NB4 (cell line): ENCODE results near the gene MPPED1.

Experiments
- POLR2A ChIP-seq: IDR thresholded peaks from 2 replicates; pipeline ENCODE4 v1.6.1; 2011; ENCODE audit warnings: mild to moderate bottlenecking; ENCODE audit not compliant: insufficient read length; ENCODE audit errors: extremely low read depth
- TF ChIP-seq, protein P1 (sequence below): IDR thresholded peaks from one replicate; pipeline ENCODE4 v1.5.1; 2012; ENCODE audit warnings: low read depth, low read length

DNA sequence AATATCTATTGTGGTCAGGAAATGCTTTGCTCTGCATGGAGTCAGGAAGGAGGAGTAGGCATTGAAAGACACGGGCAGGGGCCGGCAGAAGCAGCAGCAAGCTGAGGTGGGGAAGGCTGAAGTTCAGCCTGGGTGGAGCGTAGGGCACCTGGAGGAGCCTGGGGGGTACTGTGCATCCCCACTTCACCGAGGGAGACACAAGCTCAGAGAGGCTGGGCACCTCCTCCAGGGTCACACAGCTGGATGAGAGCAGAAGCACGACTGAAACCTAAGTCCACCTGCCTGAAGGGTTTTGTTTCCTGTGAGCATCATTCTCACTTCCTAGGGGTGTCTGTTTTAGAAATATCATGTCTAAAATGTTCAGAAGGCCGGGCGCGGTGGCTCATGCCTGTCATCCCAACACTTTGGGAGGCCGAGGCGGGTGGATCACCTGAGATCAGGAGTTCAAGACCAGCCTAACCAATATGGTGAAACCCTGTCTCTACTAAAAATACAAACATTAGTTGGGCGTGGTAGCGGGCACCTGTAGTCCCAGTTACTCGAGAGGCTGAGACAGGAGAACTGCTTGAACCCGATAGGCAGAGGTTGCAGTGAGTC is 138.3 kb downstream of the MPPED1 start:
- TF ChIP-seq, protein P1, sequence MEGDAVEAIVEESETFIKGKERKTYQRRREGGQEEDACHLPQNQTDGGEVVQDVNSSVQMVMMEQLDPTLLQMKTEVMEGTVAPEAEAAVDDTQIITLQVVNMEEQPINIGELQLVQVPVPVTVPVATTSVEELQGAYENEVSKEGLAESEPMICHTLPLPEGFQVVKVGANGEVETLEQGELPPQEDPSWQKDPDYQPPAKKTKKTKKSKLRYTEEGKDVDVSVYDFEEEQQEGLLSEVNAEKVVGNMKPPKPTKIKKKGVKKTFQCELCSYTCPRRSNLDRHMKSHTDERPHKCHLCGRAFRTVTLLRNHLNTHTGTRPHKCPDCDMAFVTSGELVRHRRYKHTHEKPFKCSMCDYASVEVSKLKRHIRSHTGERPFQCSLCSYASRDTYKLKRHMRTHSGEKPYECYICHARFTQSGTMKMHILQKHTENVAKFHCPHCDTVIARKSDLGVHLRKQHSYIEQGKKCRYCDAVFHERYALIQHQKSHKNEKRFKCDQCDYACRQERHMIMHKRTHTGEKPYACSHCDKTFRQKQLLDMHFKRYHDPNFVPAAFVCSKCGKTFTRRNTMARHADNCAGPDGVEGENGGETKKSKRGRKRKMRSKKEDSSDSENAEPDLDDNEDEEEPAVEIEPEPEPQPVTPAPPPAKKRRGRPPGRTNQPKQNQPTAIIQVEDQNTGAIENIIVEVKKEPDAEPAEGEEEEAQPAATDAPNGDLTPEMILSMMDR, result no peak
- no peak for TF ChIP-seq POLR2A
